Skeletal muscle cell (primary cell): Measurements from ENCODE around the gene RRAS2.
A peak's percentile ranks its signal among the peaks of the same experiment; 100 is the strongest.
"Not testable (repeated sequence)": the region's sequence is repeated elsewhere in the genome, so short reads cannot be mapped to it uniquely, and the experiment has no call there.

Experiments used
- DNase-seq: peaks from one replicate; pipeline ENCODE4 v3.0.0-alpha.2; 2010; ENCODE audit warnings: low read depth
- H3K4me3 ChIP-seq: 2 replicates; pipeline ENCODE4 v1.5.1; 2011; ENCODE audit warnings: low read depth, mild to moderate bottlenecking, control low read depth, low read length, moderate library complexity

The RRAS2 gene

DNA sequence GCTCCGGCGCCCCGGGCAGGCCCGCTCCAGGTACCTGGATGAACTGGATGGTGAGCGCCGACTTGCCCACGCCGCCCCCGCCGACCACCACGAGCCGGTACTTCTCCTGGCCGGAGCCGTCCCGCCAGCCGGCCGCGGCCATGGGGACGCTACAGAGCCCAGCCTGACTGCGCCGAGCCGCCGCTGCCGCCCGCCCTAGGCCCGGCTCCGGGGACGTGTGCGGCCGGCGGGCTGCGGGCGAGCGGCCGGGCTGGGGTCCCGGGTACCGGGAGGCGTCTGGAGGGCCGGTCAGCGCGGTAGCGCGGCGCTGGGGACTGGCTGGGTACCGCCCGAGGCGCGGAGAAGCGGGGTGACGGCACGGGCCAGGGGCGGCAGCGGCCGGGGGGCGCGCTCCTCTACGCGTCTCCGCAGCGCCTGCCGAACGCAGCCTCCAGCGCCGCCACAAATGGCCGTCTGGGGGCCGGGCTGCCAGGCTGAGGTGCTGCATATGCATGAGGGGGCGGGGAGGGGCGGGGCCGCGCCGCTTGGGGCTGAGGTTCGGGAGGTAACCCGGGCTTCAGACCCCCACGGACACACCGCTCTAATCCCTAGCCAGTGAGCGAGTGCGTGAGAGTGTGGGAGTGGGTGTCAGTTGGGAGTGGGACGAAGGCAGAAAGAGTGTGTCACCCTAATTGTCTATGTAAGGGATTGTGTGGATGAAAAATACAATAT, at the start of gene RRAS2:
Gene RRAS2, minus strand, starts transcription at position 455 of the 711 bp plus-strand sequence. Its CDS starts 313 bp downstream, at position 142.
- H3K4me3 ChIP-seq, result peak within 1 kb of the TSS; percentile 75
- DNase-seq, result no peak

DNA sequence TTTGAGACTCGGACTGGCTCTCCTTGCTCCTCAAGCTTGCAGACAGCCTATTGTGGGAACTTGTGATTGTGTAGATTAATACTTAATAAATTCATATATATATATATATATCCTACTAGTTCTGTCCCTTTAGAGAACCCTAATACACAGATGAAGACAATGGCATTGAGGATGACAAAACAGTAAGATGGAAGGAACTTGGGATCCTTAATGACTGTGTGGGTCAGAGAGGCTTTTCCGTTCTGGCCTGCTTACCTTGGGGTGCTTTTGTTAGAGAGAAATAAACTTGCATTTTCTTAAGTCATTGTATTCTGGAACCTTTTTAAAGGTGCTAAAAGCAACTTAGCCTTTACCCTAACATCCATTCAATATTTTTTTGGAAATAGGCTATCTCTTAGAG, 49.6 kb upstream of the RRAS2 start:
- DNase-seq, result no peak
- H3K4me3 ChIP-seq, result no peak overlapping the region

DNA sequence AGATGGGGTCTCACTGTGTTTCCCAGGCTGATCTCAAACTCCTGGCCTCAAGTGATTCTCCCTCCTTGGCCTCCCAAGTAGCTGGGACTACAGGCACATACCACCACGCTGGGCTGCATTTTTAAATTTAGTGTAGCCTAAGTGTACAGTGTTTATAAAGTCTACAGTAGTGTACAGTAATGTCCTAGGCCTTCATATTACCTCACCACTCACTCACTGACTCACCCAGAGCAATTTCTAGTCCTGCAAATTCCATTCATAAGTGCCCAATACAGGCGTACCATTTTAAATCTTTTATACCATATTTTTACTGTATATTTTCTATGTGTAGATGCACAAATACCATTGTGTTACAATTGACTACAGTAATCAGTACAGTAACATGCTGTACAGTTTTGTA, 47.1 kb upstream of the RRAS2 start:
- DNase-seq, H3K4me3 ChIP-seq: not testable (repeated sequence)

DNA sequence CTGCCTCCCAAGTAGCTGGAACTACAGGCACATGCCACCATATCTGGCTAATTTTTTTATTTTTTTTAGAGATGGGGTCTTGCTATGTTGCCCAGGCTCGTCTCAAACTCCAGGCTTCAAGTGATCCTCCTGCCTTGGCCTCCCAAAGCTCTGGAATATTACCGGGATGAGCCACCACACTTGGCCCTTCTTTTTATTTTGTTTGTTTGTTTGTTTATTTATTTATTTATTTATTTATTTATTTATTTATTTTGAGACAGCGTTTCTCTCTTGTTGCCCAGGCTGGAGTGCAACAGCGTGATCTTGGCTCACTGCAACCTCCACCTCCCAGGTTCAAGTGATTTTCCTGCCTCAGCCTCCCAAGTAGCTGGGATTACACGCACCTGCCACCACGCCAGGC, 44.5 kb upstream of the RRAS2 start:
- not testable (repeated sequence) for H3K4me3 ChIP-seq, DNase-seq

DNA sequence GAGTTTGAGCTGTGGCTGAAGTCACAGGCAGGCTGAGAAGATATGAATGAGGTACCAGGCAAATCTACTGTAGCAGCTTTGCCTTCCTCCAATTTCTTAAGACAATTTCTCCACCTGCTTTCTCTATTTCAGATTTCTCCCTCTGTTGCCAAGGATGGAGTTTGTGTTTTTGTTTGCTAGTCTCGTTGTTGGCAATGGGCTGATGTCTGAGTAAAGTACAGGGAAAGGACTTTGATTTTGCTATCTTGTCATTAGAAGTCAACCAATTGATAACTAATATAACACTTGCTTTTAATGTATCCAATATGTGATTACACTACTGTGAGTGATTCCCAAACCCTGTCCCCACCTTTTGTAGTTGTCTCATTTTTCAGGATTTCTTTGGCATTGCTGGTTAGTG, 40.1 kb upstream of the RRAS2 start:
- H3K4me3 ChIP-seq, result no peak overlapping the region
- no peak for DNase-seq

DNA sequence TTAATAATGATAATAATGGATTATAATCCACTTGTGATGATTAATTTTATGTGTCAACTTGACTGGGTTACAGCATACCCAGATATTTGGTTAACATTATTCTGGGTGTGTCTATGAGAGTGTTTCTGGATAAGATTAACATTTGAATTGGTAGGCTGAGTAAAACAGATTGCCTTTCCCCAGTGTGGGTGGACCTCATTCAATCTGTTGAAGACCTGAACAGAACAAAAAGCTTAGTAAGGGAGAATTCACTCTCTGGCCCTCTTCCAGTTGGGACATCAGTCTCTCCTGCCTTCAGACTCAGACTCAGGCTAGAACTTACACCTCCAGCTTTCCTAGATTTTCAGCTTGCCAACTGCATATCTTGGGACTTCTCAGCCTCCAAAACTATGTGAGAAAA, 37.3 kb upstream of the RRAS2 start:
- H3K4me3 ChIP-seq, result no peak overlapping the region
- no peak for DNase-seq

DNA sequence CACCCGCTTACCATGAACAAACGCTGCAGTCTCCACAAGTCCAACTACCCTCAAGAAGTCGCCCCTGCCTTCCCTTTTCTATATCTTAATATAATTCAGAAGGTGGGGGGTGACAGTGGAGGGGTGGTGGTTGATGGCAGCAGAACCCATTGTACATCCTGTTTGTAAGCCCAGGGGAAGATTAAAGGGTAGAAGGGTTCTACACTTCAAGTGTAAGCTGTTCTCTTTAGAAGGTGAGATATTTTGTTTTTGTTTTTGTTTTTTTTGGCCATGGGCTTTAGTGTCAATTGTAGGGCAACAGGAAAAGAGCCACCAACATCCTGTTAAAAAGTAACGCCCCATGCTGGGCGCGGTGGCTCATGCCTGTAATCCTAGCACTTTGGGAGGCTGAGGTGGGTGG, 34.9 kb upstream of the RRAS2 start:
- H3K4me3 ChIP-seq, result no peak overlapping the region
- DNase-seq, result no peak

DNA sequence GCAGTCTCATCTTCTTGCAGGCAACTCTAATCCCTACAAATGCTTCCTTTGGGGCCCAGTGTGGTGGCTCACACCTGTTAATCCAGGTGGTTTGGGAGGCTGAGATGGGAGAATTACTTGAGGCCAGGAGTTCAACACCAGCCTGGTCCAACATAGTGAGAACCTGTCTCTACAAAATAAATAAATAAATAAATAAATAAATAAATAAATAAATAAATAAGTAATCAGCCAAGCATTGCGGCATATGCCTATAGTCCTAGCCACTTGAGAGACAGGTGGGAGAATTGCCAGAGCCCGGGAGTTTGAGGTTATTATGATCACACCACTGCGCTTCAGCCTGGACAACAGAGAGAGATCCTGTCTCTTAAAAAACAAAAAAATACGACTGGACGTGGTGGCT, 34.1 kb upstream of the RRAS2 start:
- no peak for DNase-seq
- no peak overlapping the region for H3K4me3 ChIP-seq

DNA sequence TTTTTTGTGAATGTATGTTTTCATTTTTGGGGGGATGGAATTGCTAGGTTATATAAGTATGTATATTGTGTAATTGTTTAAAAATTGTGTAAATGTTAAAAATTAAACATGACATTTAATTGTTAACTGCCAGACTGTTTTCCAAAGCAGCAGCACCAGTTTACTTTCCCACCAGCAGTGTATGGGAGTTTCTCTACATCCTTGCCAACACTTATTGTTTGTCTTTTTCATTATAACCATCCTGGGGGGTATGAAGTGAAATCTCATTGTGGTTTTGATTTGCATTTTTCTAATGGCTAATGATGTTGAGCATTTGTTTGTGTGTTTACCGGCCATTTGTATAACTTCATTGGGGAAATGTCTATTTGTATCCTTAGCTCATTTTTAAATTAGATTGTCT, 31.7 kb upstream of the RRAS2 start:
- H3K4me3 ChIP-seq, result no peak overlapping the region
- DNase-seq, result no peak

DNA sequence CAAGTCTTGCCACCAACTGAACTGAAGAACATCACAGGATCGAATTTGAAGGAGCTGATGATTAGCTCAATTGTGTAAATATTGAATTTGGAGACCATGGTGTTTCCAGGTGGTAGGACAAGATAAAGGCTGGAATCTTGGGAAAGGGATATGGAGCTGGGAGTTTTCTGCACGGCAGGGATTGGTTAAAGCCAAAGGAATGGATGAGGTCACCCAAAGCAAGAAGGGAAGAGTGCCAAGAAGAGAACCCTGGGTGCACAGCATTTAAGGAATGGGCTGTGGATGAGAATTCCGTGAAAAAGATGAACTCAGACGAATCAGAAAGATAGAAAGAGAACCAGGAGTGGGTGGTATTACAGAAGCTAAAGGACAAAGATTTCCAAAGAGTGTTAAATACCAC, 29.4 kb upstream of the RRAS2 start:
- no peak for DNase-seq
- no peak overlapping the region for H3K4me3 ChIP-seq

DNA sequence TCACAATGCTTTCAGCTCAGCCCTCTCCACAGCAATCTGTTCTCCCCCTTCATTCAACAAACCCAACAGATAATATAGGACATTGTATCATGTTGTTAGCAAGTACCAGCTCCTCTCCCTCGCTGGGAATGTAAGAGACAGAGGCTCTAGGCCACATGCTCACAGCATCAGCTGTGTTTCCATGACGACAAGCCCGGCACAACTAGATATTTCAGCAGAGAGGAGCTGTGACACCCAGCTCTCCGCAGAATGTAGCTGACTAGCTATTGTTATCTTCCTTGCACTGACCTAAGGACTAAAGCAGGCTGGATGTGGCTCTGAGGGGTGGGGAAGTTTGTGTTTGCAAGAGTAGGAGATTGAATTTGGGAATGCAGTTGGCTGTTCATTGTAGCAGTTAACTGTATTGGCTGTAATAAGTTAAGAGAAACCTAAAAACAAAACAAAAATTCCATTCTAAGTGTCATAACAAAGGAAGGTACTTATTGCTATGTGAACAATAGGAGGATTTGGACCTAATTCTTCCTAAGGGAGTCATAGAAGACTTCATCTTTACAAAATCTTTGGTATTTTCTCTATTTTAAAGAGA, 28.0 kb upstream of the RRAS2 start:
- DNase-seq, result peak; percentile 67
- H3K4me3 ChIP-seq, result no peak overlapping the region

DNA sequence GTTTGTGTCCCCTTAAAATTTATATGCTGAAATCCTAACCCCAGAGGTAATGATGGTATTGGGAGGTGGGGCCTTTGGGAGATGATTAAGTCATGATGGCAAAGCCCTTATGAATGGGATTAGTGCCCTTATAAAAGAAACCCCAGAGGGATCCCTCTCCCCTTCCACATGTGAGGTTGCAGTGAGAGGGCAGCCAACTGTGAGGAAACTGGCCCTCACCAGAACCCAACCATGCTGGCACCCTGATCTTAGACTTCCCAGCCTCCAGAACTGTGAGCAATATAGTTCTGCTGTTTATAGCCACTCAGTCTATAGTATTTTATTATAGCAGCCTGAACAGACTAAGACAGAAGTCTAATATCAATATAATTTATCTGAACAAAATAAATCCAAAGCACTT, 27.1 kb upstream of the RRAS2 start:
- no peak for DNase-seq
- no peak overlapping the region for H3K4me3 ChIP-seq

DNA sequence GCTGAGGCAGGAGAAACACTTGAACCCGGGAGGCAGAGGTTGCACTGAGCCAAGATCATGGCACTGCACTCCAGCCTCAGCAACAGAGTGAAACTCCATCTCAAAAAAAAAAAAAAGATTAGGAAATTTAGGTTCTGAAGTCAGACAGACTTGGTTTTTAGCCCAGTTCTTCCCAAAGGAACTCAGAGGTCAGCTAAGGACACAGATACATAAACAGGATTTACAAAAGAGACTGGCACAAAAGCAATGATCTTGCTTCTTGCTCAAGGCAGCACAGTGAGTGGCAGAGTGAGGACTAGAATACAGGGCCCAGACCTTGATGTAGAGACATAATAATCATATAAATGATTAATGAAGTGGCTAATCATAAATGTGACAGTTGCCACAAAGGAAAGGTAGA, 25.4 kb upstream of the RRAS2 start:
- DNase-seq, result peak; percentile 63
- no peak overlapping the region for H3K4me3 ChIP-seq

DNA sequence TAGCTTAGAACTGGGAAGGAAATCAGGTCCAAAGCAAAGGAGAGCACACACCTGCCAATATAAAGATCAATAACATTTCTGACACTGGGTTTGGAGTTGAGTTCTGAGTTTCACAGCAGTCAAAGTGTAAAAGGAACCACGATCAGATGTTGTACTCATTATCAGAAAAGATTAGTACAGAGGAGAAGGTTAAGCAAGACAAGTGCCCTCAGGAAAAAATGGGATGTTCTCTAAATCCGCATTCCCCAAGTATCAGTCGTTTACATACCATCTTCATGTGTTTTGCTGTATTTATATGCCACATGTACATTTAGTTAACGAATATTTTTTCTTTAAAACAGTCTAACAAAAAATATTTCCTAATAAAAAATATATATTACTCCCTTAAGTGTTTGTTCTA, 23.0 kb upstream of the RRAS2 start:
- H3K4me3 ChIP-seq, result no peak overlapping the region
- no peak for DNase-seq

DNA sequence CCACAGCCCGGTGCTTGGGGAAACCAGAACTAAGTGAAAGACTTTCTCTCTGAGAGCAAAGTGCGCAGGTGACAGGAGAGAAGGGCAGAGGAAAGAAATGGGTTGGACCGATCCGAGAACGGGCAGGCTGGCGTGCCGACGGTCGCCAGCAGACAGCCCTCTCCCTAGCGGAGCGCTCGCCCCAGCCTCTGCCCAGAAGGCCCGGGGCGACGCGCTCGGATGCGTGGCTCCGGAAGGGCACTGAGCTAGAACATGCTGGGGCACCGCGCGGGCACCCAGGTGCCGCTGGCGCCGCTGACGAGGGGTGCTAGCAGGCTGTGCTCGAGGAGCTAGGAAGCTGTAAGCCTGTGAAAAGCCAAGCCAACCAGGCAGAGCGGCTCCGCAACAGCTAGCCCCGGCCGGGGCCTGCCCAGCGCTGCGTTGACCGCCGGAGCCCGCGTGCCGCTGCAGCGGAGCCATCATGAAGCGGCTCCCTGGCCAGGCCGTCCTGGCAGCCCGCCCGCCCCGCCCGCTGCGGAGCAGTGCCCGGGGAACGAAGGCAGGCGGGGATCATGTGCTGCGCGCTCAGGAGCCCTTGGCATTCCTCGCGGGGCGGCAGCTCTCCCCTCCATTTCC, 22.1 kb upstream of the RRAS2 start:
- DNase-seq, result no peak
- H3K4me3 ChIP-seq, result peak overlapping the region; percentile 56

DNA sequence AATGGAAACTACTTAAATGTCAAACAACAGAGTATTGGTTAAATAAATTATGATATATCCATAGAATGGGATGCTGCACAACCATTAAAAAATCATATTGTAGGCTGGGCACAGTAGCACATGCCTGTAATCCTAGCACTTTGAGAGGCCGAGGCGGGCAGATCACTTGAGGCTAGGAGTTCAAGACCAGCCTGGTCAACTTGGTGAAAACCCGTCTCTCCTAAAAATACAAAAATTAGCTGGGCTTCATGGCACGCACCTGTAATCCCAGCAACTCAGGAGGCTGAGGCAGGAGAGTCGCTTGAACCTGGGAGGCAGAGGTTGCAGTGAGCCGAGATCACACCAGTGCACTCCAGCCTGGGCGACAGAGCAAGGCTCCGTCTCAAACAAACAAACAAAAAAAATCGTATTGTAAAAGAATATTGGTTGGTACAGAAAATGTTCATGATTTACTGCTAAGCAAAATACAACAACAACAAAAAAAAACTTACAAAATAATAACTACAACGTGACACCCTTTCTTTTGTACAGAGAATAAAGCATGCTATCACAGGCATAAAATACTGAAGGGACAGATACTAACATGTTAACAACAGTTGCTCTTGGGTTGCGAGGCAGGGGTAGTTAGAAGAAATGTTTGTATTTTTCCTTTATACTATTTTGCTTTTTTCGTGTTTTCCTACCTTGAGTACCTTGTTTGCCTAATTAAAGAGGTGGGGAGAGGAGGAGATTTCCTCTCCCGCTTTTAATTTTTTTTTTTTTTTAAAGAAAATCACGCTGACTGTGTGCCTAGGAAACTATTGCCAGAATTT, 21.3 kb upstream of the RRAS2 start:
- peak overlapping the region; percentile 56 for H3K4me3 ChIP-seq
- DNase-seq, result no peak

DNA sequence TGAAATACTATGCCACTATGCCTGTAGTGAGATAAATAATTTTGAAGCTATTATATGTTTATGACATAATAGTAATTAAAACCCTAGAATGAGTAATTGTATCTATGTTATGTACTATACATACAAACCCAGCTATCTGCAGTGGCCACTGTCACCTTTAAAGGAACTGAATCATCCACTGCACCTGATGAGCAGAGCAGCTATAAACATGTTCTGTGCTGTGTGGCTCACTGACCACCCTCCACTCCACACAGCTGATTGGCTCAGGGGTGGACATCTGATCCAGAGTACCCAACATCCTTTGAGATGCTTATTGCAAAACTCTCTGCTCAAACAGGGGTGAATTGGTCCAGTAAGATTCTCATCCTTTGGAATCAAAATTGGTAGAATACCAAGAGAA, 19.2 kb upstream of the RRAS2 start:
- no peak for DNase-seq
- H3K4me3 ChIP-seq, result no peak overlapping the region

DNA sequence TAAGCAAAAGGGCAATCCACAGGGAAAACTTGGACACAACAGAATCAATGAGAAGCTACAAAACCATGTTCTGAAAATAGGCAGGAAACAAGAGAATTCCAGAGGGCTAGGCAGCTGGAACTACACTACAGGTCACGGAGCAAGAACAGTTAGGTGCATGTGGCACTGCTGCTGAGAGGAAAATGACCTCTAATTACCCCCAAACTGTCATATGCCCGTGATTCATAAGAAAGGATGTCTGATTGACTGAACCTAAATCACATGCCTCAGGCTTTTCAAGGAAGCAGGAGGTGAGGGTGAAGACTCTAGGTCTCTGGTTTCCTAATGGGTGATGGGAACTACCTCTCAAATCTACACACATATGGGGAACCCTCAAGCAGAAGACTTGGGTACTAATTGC, 17.9 kb upstream of the RRAS2 start:
- H3K4me3 ChIP-seq, result no peak overlapping the region
- no peak for DNase-seq

DNA sequence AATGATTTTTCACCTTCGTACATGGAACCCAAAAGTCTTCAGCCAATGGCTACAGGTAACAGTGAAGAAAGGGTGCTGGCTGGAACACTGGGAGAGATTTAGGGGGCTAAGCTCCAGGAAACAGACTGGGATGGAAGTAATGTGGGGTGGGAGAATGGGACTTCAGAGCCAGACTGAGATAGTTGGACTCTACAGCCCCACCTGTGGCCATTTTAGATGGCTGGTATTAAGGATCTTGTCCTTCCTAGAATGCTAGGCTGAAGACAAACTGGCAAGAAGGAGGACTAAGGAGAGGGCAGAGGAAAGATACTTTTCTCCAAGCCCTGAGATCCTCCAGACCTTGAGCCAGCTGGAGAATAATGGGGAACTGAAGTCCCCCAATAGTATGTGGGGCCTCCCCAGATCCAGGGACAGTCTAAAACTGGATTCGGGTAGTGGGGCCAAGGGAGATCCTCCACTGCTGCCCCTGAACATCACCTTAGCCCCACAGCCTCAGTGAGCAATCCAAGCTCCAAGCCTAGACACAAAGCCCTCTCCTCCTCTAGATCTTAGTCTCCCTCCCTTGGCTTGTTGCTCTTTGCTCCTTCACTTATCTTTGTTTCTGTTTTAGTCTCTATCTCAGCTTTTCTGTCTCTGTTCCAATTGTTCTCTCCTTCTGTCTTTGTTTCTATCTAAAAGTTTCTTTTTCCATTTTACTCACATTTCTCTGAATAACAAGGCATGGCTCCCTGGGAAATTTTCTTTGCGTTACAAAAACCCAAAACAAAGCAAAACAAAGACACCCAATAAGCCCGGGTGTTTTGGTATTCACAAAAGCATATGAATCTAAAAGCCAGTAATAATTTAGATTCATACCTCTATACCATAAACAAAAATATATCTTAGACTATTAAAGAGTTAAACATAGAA, 16.2 kb upstream of the RRAS2 start:
- DNase-seq, result no peak
- no peak overlapping the region for H3K4me3 ChIP-seq
